Fibroblast of peridontal ligament (primary cell): ENCODE measurements around the gene GTF2H2C_2.
"Not testable (repeated sequence)": the region's sequence is repeated elsewhere in the genome, so short reads cannot be mapped to it uniquely, and the experiment has no call there.

Source experiments
- DNase-seq: peaks from one replicate; pipeline ENCODE4 v3.0.0-alpha.2; 2010; ENCODE audit errors: extremely low read depth

The GTF2H2C_2 gene

DNA sequence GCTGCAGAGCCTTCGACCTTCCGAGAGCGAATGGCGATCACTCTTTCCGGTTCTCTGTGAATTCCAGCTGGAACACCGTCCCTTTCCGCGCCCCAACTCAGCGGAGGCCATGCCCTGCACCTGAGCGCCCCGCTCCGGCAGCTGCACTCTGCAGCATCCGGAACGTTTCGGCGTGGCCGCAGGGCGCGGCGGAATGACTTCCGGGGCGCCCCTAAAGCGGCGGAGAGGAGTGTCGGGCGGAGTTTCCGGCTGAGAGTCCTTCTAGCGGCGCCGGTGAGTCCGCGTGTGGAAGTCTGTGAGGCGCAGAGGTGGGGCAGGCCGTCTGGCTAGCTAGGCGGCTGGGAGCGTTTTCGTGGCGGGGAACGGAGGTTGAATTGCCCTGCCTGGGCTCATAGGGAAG, at the start of gene GTF2H2C_2:
GTF2H2C_2 (plus strand) TSS at position 252 of the 400 bp plus-strand sequence.
- DNase-seq = not testable (repeated sequence)

DNA sequence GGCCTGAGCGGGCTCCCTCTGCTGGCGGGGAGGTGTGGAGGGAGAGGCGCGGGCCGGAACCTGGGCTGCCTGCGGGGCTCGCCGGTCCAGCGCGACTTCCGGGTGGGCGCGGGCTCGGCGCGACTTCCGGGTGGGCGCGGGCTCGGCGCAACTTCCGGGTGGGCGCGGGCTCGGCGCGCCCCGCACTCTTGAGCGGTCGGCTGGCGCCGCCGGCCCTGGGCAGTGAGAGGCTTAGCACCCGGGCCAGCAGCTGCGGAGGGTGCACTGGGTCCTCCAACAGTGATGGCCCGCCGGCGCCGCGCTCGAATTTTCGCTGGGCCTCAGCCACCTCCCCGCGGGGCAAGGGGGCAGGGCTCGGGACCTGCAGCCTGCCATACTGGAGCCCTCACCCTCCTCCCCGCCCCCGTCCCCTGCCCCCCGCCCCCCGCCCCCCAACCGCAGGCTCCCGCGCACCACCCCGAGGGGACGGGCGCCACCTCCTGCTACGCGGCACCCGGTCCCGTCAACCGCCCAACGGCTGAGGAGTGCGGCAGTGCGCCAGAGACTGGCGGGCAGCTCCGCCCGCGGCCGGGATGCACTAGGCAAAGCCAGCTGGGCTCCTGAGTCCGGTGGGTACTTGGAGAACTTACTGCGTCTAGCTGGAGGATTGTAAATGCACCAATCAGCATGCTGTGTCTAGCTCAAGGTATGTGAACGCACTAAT, 14.0 kb upstream of the GTF2H2C_2 start:
- not testable (repeated sequence) for DNase-seq

DNA sequence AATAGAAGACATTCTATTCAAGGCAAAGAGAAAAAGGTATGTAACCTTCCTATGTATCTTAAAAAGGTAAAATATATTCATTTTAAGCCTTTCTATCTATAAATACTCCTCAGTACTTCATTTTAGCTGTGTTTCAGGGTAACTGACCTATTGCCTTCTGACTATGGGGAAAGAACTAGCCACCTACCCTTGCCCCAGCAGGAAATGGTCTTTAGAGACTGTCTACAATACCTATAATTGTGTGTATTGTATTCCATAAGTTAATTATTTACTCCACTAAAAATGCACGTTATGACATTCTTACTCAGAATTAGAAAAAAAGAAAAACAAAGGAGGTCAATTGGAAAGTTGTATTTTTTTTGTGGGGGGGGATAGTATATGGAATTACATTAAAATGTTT, 6.2 kb downstream of the GTF2H2C_2 start:
- DNase-seq = not testable (repeated sequence)

DNA sequence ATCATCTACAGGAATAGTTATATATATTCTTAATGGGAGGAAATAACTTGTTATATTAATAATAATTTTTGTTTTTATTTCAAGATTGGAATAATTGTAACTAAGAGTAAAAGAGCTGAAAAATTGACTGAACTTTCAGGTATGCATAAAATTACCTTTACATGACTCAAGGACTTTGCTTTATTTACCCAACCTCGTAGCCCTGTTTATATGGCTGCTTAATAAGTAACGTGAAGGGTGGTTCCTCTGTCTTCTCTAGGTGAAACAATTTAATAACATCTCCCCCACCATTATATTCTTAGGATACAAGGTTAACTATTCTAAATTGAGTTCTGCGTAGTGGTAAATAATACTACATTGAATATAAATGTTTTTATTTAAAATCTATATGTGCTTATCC, 8.0 kb downstream of the GTF2H2C_2 start:
- DNase-seq = not testable (repeated sequence)

DNA sequence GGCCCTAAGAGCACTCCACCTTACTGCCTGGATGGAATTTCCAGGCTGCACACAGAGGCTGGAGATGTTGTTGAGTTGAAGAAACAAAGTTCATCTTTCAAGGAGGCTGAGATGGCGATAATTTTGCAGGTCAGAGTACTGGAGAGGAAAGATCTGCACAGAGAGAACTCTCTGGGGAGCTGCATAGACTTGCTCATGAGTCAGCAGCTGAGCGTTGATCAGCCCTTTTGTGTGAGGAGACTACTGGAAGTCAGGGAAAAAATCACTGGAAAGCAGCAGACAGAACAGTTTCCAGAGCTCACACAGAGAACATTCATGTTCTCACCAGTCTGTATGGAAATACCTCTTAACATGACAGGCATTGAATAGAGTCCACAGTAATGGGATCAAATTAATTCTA, 23.4 kb downstream of the GTF2H2C_2 start:
- not testable (repeated sequence) for DNase-seq

DNA sequence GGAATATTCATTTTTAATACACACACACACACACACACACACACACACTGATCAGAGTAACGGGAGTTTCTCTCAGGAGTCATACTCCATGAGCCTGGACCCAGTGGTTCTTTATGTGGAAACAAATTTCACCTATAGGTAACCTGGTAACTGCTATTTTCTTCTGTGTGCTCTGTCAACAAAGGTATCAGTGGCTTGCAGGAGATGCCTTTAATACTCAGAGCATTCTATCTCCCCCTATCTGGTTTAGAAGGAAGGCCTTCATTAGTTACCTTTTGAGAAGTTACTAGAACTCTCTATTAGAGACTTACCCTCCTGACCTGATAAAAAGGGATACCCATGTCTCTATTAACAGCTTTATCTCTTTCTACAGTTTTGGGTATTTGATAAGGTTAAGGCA, 34.4 kb downstream of the GTF2H2C_2 start:
- DNase-seq = not testable (repeated sequence)

DNA sequence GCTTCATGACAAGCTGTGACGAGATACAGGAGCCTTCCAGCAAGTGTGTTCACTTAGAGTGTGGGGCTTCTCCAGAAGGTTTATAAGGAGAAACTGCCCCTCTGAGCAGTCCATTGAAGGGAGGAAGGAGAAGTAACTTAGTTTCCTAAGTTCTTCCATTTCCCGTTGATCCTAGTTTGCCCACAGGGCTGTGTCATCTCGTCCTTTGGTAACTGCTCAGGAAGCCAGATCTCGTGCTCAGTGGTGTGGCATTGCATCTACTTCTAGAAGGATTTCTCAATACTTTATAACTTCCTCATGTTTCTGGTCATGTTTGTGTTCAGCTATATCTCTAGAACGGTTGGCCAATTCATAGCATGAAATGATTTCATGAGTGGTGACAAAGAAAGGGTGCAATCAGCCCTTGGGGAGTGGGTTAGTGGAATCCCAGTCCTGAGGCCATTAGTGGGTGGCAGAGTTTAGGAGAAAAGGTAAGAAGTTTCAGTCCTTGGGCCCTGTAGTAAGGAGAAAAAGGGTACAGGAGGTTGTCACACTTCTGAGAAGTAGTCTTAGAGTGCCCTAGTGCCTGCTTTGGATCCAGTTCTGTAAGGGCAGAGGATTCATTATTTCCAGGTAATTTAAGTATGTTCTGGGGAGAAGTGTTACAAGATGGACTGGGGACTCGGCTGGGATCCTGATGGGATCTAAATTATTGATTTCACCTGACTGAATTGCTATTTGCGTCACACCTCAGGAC, 36.2 kb downstream of the GTF2H2C_2 start:
- not testable (repeated sequence) for DNase-seq

DNA sequence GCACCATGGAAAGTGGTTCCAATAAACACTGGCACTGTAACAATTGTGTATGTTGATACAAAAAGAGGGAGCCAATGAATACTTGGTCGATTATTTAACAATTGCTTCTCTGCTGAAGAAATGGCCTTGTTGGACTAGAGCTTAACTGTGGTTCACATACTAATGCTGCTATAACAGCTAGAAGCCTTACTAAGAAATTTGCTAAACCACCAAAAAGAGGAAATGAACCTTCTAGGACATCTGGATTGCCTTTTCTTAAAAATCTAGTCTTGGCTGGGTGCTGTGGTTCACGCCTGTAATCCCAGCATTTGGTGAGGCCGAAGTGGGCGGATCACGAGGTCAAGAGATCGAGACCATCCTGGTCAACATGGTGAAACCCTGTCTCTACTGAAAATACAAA, 41.9 kb downstream of the GTF2H2C_2 start:
- not testable (repeated sequence) for DNase-seq

DNA sequence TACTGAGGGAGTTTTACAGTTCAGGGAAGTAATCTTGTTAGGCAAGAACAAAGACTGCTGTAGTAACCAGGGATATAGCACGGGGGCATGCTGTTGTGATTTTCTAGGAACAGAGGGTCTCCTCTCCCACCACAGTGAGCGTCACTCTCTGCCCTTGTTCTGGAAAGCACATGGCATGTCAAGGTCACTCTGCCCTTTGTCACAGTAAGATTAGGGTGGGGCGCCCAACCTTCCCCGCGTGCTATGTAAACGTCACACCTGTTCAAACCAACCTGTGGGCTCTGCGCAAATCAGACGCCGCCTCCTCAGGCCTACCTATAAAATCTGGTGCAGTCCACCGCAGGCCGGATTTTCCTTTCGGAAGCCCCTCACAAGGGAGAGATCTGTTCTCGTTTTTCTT, 44.0 kb downstream of the GTF2H2C_2 start:
- DNase-seq = not testable (repeated sequence)

DNA sequence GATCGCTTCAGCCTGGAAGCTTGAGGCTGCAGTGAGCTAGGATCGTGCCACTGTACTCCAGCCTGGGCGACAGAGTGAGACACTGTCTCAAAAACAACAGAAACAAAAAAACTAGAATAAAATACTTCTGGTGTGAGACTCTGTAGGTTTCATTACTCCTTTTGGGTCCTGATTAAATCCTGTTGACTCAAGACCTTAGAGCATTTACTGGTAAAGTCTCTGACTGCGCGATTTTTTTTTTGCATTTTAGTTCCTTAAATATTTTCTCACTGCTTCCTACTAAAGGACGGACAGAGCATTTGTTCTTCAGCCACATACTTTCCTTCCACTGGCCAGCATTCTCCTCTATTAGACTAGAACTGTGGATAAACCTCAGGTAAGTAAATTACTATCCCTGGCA, 46.8 kb downstream of the GTF2H2C_2 start:
- DNase-seq = not testable (repeated sequence)

DNA sequence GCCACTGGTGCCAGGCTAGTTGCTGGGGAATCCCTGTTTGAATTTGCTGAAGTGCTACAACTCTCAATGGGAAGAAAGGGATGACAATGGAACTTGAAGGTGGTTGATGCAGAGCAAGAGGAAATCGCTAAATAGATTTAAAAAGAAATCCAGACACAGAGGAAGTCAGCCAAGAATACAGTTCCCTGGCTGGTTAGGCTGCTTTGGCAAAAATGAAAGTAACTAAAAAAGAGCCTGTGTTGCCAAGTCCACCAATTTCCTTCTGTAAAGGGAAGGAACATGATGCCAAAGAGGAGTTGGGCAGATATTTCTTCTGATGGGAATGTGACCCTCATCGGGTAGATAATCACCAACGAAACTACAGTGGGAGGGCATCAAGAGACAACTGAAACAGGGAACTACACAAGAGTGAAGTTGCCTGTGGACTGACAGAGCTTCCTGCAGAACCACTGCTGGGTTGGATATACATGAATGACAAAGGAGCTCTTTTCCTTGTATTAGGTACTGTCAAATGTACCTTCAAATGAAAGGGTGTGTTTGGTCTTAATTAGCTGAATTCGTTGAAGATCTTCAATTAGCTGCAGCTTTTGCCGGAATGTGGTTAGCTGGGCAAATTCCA, 49.0 kb downstream of the GTF2H2C_2 start:
- not testable (repeated sequence) for DNase-seq

DNA sequence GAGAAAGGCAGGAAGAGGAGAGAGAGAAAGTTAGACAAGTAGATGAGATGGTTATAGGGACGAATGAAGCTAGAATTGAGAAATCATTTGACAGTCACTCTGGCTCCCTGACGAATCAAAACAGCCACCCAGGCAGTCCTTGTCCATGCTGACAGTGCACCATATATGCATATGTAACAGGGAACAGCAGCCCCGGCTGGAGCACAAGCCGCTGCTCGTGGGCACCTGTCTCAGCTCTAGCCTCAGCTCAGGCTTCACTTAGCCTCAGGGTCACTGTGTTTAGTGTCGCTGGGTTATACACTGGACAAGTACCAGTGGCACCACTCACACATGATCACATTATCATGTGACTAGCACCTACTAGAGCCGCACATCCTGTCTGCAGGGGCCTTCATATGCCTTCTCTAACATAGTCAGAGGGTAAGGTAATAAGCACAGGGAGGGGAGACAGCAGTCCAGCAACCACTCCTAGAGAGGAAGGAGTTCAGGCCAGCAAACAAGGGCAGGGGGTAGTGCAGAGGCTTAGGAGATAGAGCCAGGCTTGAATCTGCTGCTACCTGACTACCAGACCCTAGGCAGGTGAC, 54.9 kb downstream of the GTF2H2C_2 start:
- not testable (repeated sequence) for DNase-seq
